HG03575 (cell line): ENCODE data around the gene TNFRSF14.

ENCODE experiments used
- ATAC-seq: cut with Tn5 transposase; IDR thresholded peaks from one replicate; pipeline ENCODE4 v1.9.1; 2021; ENCODE audit not compliant: unreplicated experiment, insufficient number of reproducible peaks, low FRiP score; ENCODE audit errors: extremely low read depth

TNFRSF14 gene

DNA sequence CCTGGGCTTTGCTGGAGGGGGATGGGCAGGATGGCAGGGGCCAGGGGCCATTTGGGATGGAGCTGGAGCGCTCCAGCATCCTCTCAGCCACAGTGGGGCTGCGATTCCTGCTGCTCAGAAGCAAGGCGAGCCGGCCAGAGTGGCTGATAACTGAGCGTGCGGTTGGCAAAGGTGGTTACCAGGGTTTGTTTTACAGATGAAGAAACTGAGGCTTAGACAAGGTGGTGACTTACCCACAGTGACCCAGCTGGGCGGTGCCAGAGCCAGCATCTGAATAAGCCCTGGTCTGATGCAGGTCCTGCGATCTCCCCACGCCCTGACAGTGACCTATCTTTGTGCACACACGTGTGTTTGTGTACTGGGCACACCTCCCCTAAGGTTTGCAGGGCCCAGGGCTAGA, 24.5 kb downstream of the TNFRSF14 start:
- ATAC-seq, result no peak

DNA sequence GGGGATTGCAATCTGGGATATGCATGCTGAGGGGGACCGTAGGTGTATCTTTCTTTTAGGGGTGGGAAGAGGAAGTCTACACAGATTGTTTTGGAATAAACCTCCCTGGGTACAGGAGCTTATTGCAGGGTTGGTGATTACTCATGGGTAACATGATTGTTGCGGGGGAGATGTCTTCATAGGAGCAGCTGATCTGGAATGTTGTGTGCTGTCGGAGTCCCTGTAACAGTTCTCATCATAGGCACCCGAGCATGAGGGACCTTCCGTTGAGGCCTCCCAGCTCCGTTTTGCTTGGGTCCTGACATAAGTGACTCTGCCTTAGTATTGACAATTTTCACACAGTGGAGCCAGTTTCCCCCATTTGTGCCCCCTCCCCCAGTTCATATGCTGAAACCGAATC, 26.2 kb downstream of the TNFRSF14 start:
- no peak for ATAC-seq

DNA sequence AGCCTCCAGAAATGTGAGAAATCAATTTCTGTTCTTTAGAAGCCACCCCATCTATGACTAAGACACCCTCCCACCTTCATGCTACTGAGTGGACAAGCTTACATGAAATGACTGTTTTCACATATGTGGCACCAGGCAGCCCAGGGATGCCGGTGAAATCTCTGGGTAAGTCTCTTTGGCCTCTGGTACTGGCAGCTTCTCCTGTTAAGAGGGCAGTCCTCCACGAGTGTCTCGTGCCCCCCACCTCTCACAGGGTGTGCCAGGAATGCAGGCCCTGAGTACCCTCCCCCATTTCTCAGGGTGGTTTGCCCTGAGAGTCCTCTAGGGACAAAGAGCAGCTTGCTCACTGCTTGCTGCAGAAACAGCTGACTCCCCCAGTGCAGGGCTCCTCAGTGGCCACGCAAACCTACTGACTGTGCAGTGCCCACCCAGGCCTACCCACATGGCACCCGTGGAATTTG, 27.2 kb downstream of the TNFRSF14 start:
- no peak for ATAC-seq

DNA sequence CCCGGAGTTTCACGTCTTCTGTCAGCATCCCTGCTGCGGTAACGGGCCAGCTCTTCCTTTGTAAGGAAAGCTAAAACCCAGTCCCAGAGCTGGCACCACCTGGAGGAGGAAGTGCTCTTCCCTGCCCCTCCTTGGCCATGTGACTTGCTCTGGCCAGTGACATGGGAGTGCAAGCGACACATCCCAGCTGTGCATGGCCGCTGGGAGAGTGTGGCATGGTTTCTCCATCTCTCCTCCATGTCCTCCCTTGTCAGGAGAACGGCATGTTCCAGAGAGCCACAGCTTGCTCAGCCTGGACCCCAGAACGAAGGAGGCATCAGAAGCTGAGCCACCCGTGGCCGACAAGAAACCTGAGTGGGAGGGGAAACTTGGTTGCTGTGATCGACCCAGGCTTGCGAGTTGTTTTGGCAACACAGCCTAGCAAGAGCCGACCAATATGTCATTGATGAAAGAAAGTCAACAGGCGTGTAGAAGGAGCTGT, 27.7 kb downstream of the TNFRSF14 start:
- ATAC-seq, result no peak

DNA sequence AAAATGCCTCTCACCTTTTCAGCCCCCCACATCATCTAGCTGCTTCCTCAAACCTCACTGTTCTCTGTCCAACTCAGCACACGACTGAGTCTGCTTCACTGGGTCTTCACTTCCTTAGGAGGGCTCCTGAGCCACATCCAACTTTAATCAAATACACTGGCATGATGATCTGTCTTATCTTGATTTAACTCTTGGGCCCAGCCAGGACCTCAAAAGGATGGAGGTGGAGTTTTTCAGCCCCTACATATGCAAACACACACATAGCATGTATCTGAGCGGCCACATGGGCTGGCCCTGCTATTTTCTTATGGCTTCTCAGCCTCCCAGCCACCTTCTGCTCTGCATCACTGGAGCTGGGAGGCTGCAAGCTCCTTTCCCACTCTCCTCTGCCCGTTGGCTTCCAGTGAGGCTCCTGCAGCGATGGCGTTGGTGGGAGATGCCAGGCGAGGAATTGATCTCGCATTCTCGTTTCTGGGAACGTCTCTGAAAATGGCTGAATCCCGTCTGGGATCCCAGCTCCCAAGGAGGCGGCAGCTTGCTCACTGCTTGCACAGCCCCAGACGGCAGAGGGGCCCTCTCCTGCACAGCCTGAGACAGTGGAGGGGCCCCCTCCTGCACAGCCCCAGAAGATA, 28.6 kb downstream of the TNFRSF14 start:
- ATAC-seq, result no peak

DNA sequence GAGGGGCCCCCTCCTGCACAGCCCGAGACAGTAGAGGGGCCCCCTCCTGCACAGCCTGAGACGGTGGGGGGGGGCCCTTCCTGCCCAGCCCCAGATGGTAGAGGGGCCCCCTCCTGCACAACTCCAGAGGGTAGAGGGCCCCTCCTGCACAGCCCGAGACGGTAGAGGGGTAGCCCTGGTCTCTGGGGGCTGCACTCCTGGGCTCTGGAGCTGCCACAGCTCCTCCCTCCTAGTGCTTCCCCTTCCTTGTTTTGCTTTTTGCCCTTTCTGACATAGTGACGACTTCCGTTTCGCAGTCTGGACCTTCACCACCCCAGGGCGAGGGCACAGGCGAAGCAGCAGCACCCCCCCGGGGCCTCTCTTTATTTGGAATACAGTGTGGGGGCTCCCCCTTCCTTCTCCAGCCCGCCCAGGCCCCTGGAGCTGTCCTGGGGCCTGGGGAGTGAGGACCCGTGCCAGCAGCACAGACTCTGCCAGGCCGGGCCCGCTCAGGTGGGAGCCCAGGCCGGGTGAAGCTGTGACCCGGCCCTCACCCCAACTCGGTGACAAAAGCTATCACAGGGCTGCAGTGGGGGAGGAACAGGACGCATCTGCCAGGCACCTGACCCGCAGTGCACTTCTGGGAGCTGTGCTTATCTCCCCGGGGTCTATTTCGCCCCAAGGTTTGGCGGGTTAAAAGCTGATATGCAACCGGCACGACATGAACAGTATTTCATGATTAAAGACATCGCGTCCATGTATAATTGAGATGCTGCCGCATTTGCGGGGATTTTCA, 29.3 kb downstream of the TNFRSF14 start:
- ATAC-seq, result no peak

DNA sequence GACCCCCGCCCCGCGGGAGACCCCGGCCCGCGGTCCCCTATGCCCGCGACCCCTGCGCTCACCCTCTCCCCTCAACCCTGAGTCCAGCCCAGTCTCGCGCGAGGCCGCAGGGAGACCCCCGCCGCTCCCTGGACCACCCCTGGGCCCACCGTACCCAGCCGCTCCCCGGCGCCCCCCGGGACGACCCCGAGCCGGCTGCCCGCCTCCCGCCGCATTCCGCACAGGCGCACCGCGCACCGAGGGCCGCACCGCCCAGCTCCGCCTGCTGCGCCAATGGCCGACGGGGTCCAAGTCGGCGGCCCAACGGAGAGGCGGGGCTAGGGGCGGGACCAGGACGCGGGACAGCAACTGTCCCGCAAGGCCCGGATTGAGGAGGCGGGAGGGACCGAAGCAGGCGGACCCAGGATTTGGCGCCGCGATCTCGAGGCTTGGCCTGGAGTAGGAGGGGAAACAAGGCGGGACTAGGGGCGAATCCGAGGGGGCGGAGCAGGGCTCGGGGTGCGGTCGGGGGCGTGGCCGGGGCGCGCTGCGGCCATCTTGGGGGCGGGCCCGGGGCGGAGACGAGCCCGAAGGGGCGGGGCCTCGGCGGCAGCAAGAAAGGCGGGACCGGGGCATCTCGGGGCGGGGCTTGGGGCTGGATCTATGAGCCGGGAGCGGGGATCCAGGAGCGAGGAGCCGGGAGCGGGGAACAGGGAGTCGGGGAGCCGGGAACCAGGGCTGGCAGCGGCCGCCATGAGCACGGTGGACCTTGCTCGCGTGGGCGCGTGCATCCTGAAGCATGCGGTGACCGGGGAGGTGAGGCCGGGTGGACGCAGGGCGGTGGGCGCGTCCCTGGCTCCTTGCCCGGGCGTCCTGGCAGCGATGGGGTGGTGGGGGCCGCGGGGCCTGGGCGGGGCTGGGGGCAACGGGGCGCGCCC, 30.2 kb downstream of the TNFRSF14 start, which contains the start of gene PRXL2B:
Gene PRXL2B, plus strand, starts transcription at position 624 of the 917 bp plus-strand sequence. Its CDS starts 109 bp downstream, at position 733.
- ATAC-seq, result no peak

GRCh38 chr1:2587071-2587859, 31.1 kb downstream of the TNFRSF14 start:
- ATAC-seq, result no peak

DNA sequence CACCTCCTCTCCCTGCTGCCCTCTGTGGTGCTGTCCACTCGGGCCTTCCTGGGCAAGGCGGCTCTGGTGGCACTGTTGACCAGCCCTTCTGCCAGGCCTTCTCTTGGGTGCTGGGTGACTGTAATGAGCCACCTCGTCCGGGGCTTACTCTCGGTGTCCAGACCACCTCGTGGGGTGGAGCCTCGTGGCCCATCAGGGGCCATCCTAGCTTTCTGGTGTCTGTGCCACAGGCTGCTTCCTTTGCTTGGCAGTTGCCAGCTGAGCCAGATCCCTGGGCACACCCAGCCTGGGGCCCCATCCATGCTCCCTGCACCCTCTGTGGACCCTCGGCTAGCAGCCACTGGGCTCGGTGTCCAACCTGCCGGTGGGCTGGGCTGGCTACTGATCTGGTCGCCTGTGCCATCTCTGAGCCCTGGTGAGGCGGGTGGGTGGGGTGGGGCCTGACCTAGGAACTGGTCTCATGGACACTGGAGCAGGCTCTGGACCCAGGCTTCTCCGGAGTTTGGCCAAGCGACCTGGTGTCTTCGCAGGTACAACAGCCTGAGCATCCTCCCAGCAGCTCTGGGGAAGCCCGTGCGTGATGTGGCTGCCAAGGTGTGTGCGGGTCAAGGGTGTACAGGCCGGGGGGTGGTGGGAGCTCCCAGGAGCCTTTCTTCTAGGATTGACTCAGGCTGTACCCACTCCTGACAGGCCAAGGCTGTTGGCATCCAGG, 31.8 kb downstream of the TNFRSF14 start:
- no peak for ATAC-seq

GRCh38 chr1:2588661-2589430, 32.7 kb downstream of the TNFRSF14 start:
- ATAC-seq, result no peak

DNA sequence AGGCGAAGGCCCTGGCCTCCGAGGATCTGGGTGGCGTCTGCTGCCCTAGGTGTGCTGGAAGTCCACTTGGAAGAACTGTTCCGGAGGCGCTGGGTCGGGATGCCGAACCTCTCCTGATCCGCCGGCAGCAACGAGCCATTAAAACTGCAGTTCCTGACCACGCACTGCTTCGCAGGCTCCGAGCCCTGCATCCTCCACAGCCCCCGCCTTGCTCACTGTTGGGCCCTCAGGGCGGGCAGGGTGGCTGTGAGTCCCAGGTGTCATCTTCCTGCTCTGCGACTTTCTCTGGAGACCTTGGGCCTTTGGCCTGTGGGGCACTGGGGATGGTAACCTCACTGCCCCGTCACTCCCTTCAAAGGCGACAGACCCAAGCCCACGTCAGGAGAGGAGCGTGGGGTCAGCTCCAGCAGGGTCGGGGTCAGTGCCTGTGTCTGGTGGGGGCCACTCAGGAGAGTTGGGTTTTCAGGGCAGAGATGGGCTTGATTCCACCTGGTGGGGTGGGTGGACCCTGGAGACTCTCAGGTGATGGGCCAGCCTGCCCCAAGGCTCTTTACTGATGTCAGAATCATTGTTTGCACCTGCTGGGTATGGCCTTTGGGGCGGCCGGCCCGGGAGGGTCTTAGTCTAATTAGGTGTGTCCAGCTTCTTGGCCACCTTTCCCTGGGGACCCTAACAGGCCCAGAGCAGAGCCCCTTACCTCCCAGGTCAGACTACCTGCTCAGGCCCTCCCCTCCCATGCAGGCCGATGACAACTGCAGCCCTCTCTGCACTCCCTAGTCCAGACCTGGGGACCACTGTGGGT, 33.5 kb downstream of the TNFRSF14 start:
- no peak for ATAC-seq

DNA sequence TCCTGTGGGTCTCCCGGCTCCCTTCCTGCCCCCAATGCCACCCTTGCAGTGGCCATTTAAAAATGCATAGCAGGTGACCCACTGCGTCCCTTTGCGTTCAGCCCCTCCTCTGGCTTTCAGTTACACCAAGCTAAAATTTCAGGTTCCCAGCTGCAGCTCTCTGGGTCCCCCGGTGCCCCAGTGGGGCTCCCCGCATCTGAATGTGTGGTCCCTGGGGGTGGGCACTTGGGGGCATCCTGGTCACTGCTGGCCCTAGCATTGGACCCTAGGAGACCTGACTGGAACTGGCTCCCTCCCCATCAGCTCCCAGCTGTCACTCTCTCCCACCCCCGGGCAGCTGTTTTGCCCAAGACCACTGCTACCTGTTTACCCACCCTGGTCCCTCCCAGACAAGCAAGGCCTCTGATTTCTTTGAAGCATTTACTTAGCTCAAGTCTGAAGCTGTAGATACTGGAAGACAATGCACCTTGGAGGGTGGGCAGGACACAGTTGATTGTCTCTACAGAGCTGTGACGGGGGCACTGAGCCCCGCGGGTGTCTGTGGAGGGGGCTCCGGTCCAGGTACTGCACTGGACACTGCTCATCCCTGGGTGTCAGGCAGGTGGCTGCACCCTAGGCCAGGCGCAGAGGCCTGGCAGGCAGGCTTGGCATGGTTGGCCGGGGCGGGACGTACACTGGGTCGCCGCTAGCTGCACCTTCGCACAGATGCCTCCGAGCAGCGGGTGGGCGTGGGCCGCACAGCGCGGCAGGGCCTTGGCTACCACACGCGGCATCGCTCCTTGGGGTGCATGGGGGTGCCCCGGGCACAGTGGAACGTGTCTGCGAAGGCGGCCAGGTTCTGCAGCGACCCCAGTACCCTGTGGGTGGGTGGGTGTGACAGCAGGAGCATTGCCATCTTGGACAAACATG, 34.3 kb downstream of the TNFRSF14 start:
- ATAC-seq, result no peak

DNA sequence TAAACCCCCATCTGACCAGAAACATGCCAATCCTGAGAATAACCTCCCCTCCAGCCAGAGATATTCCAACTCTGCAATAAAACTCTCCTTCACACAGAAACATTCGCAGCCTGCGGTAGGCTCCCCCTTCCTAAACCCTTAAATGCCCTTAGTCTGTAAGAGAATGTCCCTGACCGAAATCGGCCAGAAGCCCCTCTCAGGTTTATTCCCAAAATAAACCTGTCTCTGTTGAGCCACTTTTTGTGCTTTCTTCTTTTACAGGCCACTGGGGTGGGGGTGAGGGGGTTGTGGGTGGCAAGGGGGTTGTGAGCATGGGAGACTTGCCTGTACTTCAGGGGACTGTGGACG, 35.0 kb downstream of the TNFRSF14 start:
- no peak for ATAC-seq

DNA sequence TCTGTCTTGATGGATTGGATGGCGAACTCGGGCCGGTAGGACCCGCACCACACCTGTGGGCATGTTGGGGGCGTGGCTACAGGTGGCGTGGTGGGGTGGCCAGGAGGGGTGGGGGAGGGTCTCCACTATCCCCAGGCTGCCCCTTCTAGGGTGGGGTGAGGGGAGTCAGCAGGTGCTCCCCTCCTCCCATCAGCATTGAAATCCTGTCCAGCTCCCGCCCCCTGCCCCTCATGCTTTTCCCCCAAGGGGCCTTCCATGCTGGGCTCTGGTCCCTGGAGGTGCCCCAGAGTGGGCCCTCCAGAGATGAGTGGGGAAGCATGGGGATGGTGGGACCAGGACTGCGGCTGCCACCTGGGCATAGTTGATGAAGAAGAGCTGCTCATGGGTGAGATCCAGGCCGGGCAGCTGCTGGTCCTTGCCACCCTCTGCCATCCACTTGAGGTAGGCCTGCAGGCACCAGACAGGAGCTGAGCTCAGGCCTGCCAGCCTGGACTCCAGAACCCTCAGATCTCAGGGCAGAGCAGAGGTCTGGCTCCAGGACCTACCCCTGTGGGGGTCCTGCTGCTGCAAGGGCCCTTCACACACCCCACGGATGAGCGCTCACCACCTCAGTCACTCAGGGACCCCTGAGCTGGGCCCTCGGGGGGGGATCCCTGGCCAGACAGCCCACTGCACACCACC, 35.5 kb downstream of the TNFRSF14 start:
- ATAC-seq, result no peak

DNA sequence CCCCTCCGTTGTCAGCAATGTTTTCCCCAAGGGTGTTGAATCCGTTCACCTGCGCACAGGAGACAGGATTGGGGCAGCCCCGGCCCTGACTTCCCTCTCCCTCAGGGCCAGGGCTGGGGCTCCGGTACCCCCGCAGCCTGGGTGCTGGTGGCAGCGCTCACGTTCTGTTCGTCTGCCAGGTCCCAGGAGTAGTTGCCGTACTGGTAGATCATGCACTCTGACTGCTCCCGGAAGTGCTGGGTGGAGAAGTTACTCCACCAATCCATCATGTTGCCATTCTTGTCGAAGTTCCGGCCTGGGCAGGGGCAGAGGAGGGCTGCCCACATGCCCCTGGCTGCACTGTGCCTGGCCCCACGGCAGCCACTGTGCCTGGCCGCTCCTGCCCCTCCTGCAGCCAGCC, 36.5 kb downstream of the TNFRSF14 start:
- ATAC-seq, result no peak
